ENCODE data around the gene GAS2L2.

The GAS2L2 gene

GRCh38 chr17:35744830-35745229 is 8.2 kb downstream of the GAS2L2 start:
- DNase-seq = no peak

GRCh38 chr17:35743626-35744328 is 9.3 kb downstream of the GAS2L2 start:
- DNase-seq = no peak

DNA sequence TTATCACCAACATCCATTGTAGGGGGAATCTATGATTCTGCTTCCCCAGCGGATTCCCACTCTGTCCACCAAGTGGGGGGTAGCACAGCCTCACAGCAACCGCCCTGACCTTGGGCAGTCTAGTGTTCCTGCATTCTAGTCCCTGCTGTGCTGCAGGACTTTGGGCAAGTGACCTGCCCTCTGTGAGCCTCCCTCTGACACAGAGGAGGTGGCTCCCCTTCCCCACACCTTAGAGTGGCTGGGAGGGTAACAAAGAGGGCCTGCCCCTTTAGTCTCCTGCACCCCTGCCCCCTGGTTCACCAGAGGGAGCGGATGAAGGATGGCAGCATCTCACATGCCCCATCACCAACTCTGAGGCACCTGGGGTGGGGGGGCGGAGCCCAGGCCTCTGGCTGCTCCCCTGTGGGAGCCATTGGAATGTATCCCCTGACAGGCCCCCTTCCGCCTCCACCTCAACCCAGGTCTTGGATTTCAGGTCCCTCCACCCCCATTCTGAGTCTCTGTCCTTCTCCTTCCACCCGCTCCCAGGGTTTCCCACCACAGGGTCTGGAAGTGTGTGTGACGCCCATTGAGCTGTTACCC is 10.1 kb downstream of the GAS2L2 start:
- DNase-seq = no peak

GRCh38 chr17:35742496-35742895 is 10.5 kb downstream of the GAS2L2 start:
- no peak for DNase-seq

DNA sequence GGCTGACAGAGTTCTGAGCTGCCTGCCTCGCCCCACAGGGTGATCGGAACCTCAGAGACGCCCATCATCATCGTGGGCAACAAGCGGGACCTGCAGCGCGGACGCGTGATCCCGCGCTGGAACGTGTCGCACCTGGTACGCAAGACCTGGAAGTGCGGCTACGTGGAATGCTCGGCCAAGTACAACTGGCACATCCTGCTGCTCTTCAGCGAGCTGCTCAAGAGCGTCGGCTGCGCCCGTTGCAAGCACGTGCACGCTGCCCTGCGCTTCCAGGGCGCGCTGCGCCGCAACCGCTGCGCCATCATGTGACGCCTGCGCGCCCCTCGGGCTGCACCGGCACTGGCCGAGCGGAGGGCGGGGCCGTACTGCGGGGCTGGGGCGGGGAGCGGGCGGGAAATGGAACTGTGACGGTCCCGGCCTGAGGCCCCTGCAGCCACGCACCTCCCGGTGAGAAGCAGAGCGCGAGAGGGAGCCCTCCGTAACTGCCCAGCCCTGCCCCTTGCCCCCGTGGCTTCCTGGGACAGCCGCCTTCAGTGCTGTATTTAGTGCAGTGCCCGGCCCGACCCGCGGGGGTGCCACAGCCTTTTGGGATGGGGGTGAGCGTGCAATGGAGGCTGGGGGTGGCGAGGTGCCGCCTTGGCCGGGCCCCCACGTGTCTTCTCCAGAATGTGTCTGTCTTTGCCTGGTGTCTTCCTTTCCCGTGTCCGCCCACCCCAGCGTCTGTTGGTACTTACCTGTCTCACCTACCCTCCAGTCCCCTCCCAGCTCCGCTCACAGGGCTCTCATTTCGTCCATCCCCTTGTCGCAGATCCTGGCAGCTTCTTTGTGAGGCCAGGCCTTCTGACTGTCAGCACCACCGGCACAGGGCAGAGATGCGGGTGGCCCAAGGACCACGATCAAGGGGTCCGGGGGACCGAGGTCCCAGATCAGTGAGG is 11.8 kb downstream of the GAS2L2 start:
- DNase-seq = no peak

DNA sequence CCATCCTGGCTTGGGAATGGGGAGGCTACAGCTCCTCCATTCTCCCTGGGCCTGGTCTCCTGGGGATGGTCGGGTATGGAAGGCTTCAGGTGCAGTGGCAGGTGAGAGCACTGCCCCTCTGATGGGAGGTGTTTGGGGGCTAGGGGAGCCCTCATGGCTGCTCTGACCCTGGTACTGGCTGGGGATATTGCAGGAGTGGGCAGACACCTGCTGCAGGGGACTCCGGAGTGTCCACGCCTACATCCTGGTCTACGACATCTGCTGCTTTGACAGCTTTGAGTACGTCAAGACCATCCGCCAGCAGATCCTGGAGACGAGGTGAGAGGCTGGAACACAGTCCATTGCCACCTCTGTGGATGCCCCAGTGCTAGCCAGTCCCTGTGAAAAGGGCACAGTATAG is 12.8 kb downstream of the GAS2L2 start:
- DNase-seq = no peak

- no peak for DNase-seq
These were observed 14.4 kb downstream of the GAS2L2 start for GRCh38 chr17:35738519-35739133.

DNA sequence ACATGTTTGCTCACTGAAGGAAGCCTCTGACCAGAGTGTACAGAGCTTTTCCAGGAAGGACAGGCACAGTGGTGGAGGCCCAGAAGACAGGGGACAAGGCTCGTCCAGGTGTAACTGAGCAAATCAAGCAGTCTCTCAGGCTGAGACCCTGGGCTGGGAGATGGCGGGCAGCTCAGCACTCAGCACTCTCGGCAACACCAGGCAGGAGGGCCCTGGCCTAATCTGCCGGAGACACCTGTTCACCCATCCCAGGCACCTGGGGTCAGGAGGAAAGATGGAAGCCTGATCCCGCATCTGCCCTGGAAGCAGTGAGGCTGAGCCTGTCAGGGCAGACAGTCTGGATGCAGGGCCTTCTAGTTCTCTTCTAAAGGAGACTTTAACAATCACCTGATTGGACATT is 16.8 kb downstream of the GAS2L2 start:
- DNase-seq = no peak

DNA sequence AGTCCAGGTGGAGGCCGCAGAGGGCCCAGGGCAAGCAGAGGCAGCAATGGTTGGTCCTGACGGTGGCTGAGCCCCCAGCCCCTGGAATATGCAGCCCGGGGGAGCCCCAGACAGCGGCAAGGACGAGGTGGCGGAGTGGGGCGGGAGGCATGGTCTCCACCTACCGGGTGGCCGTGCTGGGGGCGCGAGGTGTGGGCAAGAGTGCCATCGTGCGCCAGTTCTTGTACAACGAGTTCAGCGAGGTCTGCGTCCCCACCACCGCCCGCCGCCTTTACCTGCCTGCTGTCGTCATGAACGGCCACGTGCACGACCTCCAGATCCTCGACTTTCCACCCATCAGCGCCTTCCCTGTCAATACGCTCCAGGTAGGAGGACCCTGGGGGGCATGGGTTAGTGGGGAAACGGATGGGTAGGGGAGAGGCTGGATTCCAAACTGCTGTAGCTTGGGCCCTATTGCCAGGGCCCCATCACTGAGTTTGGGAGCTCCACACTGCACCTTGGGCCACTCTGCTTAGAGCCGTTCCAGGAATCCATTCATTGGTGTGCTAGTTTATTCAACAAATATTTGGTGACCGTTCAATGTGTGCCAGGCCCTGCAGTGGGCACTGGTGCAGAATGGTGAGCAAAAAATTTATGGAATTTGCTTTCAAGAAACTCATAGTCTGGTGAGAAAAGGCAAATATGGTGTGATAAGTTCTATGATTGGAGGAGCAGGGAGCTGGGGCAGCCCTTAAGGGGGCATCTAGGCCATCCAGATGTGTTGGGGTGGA is 17.8 kb downstream of the GAS2L2 start:
- no peak for DNase-seq

DNA sequence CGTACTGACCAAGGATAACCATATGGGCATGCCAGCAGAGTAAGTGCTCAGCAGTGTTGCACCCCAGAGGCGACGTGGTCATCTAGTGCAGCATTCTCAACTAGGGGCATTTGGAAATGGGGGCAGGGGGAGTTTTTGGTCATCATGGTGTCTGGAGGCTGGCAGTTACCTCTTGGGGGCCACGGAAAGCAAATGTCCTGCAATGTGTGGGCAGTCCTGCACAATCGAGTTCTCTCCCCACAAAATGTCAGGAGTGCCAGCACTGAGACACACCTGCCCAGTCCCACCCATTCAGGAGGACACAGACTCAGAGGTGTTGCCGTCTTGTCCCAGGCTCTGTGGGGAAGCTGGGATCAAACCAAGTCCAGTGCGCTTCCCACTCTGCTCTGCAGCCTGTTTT is 18.6 kb downstream of the GAS2L2 start:
- DNase-seq = no peak

DNA sequence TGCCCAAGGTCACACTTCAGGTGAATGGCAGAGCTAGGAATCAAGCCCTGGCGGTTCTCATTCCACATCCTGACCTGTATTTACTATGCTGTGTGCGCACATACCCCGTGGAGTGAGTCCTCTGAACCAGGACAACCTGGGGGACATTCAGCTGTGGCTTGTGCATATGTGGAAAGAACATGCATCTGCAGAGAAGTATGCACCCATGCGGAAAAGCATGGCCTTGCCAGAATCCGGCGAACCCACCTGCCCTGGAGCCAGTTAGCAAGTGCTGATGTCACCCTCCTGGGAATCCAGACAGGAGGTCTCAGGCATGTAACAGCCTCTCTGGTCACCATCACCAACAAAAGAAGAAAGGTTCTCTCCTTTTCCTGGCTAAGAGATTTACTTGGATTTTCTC is 19.7 kb downstream of the GAS2L2 start:
- no peak for DNase-seq

- no peak for DNase-seq
These were observed 20.3 kb downstream of the GAS2L2 start for GRCh38 chr17:35732806-35733136.

- DNase-seq = no peak
These were observed 20.9 kb downstream of the GAS2L2 start for GRCh38 chr17:35731917-35732805.

GRCh38 chr17:35731239-35731916 is 21.7 kb downstream of the GAS2L2 start, which contains the start of gene RASL10B:
RASL10B (plus strand) TSS chr17:35731639; CDS start chr17:35735185, 3,546 bp downstream.
- DNase-seq = no peak

DNA sequence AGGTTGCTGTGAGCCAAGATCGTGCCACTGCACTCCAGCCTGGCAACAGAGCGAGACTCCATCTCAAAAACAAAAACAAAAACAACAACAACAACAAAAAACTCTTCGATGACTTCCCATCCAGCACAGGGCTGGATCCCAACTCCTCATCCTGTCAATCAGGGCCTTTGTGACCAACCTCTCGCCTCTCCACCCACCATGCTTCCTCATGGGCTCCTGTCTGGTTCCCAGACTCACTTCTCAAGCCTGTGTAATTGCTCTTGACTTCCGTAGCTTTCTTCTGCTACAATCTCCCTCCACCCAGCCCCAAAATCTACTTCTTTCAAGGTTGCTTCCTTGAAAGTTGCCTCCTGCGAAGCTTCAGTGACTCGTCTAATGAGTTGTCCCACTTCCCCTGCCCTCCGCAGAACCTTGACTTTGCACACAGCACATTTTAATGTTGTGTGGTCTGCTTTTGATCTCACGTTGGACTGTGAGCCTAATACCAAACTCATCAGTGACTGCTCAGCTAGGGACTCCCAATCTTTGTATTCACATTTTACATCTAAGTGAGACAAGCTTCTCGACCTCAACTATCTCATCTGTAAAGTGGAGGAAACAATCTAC is 22.5 kb downstream of the GAS2L2 start:
- no peak for DNase-seq

DNA sequence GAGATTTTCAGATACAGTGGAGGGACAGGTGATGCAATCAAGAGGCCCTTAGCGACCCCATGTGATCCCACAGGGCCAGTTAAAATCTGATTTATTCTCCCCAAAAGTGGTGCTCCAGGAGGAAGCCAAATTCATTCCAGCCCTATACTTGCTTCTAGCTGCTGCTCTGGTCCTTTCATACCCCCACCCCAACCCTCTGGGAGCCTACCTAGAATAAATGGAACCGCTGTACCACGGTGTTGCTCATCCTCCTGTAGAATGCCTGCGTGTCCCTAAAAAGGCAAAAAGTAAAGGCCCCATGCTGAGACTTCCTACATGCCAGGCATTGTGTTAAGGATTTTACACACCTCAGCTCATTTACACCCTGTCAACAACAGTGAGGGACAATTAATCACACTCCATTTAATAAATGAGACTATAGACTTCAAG is 23.6 kb downstream of the GAS2L2 start:
- DNase-seq = no peak

DNA sequence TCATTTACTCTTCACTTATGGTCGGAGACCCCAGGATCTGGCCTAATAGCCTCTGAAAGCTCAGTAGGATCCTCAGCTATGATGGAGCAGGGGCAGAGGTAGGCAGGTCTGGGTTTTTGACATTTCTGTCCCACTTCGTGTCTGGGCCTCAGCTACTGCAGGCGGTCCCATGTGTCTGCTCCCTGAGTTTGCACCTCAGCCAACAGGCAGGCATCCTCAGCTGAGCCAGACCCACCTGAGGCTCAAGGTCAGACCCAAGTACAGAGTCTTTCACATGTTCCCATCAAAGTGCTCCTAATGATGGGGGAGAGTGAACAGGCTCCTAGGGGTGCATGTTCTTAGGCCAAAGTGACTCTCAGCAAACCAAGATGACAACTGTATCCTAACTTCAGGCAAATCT is 24.5 kb downstream of the GAS2L2 start:
- no peak for DNase-seq

- no peak for DNase-seq
These were observed 25.4 kb downstream of the GAS2L2 start for GRCh38 chr17:35727635-35728034.

DNA sequence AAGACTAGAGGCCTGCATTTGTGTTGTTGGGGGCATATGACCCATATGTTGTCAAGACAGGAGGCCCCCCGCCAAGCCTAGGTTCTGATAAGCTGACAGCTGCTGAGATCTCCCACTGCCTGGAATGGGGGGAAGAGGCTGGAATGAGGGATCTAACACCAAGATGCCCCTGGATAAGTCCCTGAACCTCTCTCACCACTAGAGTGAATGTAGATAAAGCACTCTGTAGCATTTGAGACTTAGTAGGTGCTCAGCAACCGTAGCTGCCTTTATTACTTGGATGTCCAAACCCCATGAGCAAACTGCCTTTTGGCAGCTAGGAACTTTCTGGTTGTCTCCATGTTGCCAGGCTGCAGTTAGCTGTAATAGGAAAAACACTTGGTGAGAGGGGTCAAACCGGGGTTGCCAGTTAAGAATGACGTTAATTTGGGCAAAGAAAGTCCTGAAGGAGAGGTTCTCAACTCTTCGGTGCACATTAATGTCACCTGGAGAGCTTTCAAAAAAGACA is 26.0 kb downstream of the GAS2L2 start:
- no peak for DNase-seq
